Kidney glomerular epithelial cell (primary cell): ENCODE measurements around the gene OSTM1.

ENCODE experiments used
- DNase-seq: peaks from one replicate; lab custom pipeline; 2025; lab: John Stamatoyannopoulos, UW

Gene OSTM1

DNA sequence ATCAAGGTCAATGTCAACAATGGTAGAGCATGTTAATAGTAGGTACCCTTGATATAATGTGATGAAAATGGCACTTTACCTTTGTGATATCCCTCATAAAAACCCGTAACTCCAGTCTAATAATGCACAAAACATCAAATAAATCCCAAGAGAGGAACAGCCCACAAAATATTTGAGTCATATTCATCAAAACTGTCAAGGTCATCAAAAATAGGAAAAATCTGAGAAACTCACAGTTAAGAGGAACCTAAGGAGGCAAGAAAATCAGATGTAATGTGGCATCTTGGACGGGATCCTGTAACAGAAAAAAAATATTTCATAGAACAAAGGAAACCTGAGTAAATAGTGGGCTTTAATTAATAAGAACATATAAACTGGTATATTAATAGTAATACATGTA lies 25.5 kb upstream of the OSTM1 start:
- DNase-seq = no peak

GRCh38 chr6:108097882-108098281 lies 23.3 kb upstream of the OSTM1 start:
- no peak for DNase-seq

GRCh38 chr6:108093781-108094300 lies 19.3 kb upstream of the OSTM1 start:
- no peak for DNase-seq

DNA sequence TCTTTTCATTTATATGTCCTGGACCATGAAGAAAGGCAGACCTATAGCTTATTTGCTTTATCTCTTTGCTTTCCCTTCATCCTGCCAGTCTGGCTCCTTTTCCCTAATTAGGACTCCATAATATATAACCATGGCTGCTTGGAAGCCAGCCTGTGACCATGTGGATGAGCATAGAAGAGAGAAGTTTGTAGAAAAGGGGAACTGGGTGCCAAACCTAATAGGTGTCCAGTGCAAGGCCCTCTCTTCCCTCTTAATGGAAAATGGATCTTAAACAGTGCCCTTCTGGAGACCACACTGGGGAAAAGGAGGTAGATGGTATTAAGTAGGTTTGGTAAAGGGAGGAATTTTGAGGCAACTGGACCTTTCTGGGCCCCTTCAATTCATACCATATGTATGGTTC lies 16.7 kb upstream of the OSTM1 start:
- DNase-seq = no peak

DNA sequence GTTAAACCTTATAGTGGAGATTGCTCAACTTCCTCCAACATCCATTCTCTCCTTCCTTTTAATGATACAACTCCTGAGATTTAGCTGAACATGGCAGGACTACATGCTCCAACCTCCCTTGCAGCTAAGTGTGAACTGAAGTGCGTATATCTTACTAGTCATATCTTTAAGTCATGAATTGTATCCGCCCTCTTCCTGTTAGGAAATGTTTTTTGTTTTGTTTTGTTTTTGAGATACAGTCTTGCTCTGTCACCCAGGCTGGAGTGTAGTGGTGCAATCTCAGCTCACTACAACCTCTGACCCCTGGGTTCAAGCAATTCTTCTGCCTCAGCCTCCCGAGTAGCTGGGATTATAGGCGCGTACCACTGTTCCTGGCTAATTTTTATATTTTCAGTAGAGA lies 8.8 kb upstream of the OSTM1 start:
- DNase-seq = no peak

- no peak for DNase-seq
These were observed 8.0 kb upstream of the OSTM1 start for GRCh38 chr6:108082539-108082938.

DNA sequence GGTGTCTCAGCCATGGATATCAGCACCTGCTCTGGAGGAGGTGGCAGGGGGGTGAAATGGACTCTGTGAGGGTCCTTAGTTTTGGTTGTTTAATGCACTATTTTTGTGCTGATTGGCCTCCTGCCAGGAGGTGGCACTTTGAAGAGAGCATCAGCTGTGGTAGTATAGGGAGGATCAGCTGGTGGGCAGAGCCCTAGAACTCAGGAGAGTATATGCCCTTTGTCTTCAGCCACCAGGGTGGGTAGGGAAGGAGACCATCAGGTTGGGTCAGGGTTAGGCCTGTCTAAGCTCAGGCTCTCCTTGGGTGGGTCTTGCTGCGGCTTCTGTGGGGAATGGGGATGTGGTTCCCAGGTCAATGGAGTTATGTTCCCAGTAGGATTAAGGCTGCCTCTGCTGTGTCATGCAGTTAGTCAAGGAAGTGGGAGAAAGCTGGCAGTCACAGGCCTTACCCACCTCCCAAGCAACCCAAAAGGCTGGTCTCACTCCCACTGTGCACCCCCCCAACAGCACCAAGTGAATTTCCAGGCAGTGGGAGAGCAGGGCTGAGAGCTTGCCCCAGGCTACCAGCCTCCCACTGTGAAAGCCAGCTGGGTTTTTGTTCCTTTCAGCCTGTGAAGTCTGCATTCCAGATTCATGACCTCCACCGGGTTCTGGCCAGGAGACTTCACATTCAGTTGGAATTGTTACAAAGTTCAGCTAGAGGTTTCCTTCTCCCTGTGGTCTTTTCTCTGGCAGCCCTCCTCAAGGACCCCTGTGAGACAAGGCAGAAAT lies 5.7 kb upstream of the OSTM1 start:
- no peak for DNase-seq

DNA sequence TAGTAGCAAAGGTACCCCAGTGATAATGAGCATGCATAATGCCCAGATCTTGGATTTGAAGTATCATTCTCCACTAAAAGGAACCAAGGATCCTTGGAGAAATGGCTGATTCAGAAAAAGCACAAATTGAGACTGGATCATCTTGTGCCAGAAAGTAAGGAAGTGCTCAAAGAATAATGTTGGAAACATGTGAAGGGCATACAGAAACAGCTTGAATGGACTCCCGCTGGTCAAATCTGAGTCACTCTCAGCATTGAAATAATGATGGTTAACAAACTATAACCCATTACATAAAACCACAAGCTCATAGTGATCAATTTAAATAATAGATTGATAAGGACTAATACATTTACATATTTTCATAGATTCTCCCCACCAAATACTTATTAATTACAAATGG lies 3.6 kb upstream of the OSTM1 start:
- DNase-seq = no peak

GRCh38 chr6:108074057-108074358 lies 533 bp downstream of the OSTM1 start:
- no peak for DNase-seq

DNA sequence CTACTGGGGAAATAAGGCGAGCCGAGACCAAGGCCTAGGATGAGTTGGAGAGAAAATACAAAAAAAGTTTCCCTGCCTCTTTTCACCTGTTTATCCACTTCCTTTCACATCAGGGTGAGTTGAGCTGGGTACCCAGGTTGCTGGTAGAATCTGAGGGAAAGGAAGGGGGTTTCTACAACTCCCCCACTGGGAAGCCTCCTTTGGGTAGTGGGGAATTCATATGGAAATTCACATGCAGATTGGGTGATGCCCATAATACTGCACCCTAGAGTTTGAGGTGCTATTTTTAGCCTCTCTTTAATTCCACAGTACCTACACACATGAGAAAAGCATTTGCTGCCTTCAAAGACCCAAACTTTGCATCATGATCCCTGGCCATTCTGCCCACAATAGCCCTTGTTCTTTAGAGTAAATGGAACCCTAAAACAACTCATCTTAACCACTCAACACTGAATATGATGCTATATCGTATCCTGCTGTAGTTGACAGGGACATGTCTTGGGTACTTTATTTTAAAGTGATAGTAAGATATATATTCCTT lies 2.7 kb downstream of the OSTM1 start:
- no peak for DNase-seq

DNA sequence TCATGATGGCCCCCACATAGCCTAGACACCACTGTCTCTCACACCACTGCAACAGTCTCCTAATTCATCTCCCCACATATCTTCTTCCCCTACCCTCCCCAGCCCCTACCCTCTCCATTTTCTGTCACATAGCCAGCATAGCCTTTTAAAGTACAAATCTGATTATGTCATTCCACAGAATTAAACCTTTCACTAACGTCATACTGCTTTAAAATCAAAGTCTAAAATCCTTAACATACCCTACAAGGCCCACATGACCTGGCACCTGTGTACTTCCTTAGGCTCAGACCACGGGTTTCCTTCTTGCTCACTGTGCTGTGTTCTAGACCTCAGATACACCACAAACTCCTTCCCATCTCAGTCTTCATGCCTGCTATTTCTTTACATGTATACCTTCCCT lies 5.9 kb downstream of the OSTM1 start:
- no peak for DNase-seq

DNA sequence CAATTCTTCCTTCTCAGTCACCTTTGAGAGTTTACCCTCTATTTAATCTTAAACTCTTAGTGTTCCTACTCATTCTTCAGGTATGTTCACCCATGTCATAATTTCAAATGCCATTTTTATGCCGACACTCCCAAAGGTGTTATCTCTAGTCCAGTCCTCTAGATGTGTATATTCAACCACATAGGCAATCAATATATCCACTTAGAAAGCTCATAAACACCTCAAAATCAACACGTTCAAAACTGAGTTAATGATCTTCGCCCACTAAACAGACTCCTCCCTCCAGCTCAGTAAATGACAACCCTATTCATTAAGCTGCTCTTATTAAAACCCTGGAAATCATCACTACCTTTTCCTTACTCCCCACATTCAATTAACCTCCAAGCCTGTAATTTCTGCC lies 6.4 kb downstream of the OSTM1 start:
- no peak for DNase-seq

DNA sequence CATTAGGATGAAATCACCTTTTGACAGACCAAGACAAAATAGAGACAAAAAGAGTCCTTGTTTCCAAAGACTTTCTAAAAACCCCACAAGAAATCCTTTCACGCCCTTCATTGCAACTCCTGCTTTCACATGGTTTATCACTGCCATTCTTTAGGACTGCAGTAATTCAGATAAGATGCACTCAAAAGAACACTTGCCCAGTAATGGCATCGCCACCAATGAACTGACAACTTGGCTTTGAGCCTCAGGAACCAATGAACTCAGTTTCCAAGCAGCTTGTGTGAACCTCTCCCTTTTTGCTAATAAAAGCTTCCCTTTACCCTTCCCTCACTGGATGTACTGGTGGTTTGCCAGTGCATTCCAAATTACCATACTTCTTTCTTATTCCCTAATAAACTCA lies 21.8 kb downstream of the OSTM1 start:
- no peak for DNase-seq

DNA sequence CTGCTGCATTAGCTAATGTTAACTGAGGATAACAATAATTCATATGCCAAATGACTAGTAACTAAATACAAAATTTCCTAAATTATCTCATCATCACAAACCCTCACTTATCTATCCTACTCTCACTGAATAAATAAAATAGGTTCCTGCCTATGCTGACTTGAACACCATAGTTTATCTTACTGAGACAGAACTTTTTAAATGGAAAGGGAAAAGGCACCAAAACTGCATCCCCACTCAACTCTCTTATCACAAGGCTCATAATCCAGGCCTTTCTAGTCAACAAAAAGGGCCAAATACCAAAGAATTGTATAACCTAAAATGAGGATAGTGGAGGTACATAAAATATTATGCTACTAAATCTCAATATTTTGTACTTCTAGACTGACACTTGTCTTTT lies 23.1 kb downstream of the OSTM1 start:
- DNase-seq = no peak

DNA sequence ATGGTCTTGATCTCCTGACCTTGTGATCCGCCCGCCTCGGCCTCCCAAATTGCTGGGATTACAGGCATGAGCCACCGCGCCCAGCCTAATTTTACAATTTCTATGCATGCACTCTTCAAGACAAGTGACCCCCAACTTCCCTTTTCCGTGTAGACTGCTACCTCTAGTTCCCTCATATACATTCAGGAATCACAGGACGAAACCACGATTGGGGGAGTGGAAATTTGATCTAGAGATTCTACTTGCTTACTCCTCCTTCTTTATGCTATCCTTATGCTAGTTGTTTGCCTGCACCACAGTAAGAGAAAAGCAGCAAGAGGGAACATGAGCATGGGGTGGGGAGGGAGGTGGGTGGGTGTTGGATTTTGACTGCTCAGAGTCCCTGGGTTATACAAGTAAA lies 34.9 kb downstream of the OSTM1 start:
- DNase-seq = no peak

DNA sequence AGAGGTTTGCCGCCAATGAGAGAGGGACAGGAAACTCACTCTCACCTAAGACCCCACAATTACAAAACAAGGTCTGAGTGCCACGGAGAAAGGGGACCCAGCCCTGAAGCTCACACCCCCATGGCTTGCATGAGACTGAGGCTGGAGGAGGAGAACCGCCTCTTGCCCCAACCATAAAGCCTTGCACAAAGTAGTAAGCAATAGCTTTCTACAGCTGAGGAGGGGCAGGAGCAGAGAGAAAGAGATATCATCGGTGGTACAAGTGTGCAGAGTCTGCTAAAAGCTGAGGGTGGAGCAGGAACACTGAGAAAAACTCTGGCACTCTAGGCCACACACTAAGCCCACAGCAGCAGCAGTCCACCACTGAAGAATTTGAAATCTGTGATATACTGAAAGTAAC lies 37.7 kb downstream of the OSTM1 start:
- no peak for DNase-seq

GRCh38 chr6:108031968-108032367 lies 42.6 kb downstream of the OSTM1 start:
- no peak for DNase-seq

- DNase-seq = no peak
These were observed 44.3 kb downstream of the OSTM1 start for GRCh38 chr6:108030211-108030610.

DNA sequence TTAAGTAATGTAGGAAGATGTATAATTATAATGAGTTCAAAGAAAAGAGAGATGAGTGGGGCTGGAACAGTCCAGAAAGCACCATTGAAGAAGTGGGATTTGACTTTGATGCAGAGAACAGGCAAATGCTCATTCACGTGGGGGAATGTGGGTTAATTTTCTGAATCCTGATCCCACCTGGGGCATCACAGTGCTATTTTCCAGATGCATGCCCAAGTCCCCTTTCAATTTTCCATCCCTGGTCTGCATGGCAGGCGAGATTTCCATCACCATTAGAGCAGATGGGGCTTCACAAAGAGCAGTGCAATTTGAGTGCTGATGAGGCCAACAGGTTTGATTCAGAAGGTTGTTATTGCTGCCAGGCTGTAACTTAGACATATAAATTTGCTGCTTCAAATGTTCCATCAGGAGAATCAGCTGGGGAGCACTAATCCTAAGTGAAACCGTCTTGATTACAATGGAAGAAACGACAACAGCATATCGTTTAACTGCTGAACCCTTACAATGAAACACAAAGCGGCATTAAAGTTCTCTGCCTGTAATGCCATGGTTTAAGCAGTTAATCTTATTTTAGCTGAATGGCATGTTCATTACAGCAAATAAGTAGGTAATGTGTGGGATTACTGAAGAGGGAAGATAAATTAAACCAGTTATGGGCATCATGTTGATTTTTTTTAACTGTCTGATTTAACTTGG lies 45.2 kb downstream of the OSTM1 start:
- no peak for DNase-seq

GRCh38 chr6:108027594-108027993 lies 46.9 kb downstream of the OSTM1 start:
- DNase-seq = peak; percentile 17

GRCh38 chr6:108027056-108027455 lies 47.5 kb downstream of the OSTM1 start:
- no peak for DNase-seq

DNA sequence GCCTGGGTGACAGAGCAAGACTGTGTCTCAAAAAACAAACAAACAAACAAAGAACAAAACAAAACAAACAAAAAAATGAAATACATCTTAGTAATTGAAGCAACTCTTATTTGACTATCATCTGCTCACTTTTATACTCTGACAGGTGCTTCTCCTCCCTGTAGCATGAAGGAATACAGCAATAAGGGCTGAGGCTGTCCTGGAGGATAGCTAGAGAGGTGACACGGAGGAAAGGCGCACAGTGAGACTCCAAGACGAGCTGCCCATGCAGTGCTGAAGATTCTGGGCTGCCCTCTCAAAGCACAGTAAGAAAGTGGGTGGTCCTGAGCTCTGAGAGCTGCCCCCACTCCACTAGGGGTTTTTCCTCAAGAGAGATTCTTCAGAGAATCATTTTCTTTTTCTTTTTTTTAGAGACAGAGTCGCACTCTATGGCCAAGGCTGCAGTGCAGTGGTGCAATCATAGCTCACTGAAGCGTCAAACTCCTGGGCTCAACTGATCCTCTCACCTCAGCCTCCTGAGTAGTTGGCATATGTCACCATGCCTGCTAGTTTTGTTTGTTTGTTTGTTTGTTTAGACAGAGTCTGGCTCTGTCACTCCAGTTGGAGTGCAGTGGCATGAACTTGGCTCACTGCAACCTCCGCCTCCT lies 50.0 kb downstream of the OSTM1 start:
- DNase-seq = no peak
